Testis (tissue), 3 donors: ENCODE measurements around the gene TRIM72. TPM values are rescaled to one million over a fixed set of nuclear protein-coding genes. Genes with fewer than 3 reads are reported as not detected.
"Not testable (repeated sequence)": the region's sequence is repeated elsewhere in the genome, so short reads cannot be mapped to it uniquely, and the experiment has no call there.

Experiments used
- DNase-seq: peaks from one replicate; pipeline ENCODE4 v3.0.0-alpha.2; 2019
- H3K27ac ChIP-seq, 2 donors: fragments of 200-600 bp; sonication (generic); one replicate each; pipeline ENCODE4 v1.5.1; 2019
- H3K27me3 ChIP-seq: fragments of 200-600 bp; sonication (generic); one replicate; pipeline ENCODE4 v1.5.1; 2019
- H3K36me3 ChIP-seq: fragments of 200-600 bp; sonication (generic); one replicate; pipeline ENCODE4 v1.5.1; 2017; ENCODE audit warnings: low read depth; ENCODE audit errors: missing control alignments
- H3K4me1 ChIP-seq: fragments of 200-600 bp; sonication (generic); one replicate; pipeline ENCODE4 v1.5.1; 2019
- H3K4me3 ChIP-seq, 2 donors: fragments of 200-600 bp; sonication (generic); one replicate each; pipeline ENCODE4 v1.5.1; 2017 to 2019
- H3K9me3 ChIP-seq: fragments of 200-600 bp; sonication (generic); one replicate; pipeline ENCODE4 v1.5.1; 2017
- POLR2A ChIP-seq: fragments of 450-650 bp; IDR thresholded peaks from one replicate; pipeline ENCODE4 v1.6.1; 2017; ENCODE audit warnings: antibody characterized with exemption, mild to moderate bottlenecking, moderate library complexity
- WGBS, 2 donors: methylation state at CpG; one replicate each; pipeline ENCODE4 v1.1.5; 2018; 5-methylcytosine and 5-hydroxymethylcytosine counted together
- intact Hi-C: fragments of 100-400 bp; cut with DNase I; formaldehyde crosslinking; loops from one replicate; pipeline ENCODE4 v1.15.1; 2023; ENCODE audit warnings: low total_unique reads
- polyA plus RNA-seq: library from polyadenylated mRNA; stranded (reverse); fragments of 350-450 nt; fragmentation: Illumina TruSeq; extraction: RNeasy Lipid Tissue Mini Kit (QIAGEN cat#74804); gene quantifications from one replicate; pipeline ENCODE4 v1.2.3, GENCODE V29; 2014; ENCODE audit warnings: low read depth, low replicate concordance; ENCODE audit not compliant: insufficient read depth
- total RNA-seq, 2 donors: library from RNA; depleted of rRNA; stranded (reverse); fragments of >200 nt; gene quantifications; one replicate each; pipeline ENCODE4 v1.2.3, GENCODE V29; 2016
- TF ChIP-seq, protein P1 (sequence below), 3 experiments: fragments of 450-650 bp in 2 of 3; fragments of 200-600 bp in 1 of 3; sonication (generic) in 1 of 3; IDR thresholded peaks; one replicate each; pipeline ENCODE4 v1.5.1; 2016 to 2019; ENCODE audit warnings: antibody characterized with exemption in 3 of 3, mild to moderate bottlenecking in 2 of 3, moderate library complexity in 1 of 3

TRIM72 gene
- total and polyA plus RNA-seq, 3 donors from 2014 or later: 0.50 to 0.58 (median 0.55) TPM

DNA sequence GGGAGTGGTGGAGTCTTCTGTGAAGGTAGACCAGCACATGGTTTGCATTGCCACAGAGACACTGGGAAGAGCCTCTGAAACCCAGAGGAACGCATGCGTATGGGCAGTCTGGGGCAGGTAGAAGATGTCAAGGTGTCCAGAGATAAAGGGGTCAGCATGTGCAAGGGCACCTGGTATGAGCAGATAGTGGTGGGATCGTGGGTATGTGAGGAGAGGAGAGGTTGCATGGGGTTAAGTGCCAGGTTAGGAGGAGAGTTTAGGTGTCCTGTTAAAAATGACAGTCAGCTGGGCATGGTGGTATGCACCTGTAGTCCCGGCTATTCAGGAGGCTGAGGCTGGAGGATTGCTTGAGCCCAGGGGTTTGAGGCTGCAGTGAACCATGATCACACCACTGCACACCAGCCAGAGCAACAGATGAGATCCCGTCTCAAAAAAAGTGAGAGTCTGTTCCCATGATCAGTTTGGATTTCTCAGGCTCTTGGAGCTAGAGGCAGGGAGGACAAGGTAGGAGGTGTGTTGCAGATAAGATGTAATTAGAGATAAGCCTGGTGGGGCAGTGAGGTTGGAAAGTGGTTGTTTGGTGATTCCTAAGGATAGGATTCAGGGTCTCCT lies 14.4 kb upstream of the TRIM72 start:
- WGBS, 2 donors: 82% methylated on average over 5 of the region's 5 CpGs
- Histone ChIP-seq H3K27me3 (no peaks in the 10 kb centered on the region), H3K4me1 (peaks cover 14% of the 10 kb centered on the region), H3K4me3 (no peak overlapping the region), H3K27ac (no peak overlapping the region), H3K36me3 (no peaks in the 10 kb centered on the region), H3K9me3 (no peaks in the 10 kb centered on the region)
- TF ChIP-seq, protein P1, sequence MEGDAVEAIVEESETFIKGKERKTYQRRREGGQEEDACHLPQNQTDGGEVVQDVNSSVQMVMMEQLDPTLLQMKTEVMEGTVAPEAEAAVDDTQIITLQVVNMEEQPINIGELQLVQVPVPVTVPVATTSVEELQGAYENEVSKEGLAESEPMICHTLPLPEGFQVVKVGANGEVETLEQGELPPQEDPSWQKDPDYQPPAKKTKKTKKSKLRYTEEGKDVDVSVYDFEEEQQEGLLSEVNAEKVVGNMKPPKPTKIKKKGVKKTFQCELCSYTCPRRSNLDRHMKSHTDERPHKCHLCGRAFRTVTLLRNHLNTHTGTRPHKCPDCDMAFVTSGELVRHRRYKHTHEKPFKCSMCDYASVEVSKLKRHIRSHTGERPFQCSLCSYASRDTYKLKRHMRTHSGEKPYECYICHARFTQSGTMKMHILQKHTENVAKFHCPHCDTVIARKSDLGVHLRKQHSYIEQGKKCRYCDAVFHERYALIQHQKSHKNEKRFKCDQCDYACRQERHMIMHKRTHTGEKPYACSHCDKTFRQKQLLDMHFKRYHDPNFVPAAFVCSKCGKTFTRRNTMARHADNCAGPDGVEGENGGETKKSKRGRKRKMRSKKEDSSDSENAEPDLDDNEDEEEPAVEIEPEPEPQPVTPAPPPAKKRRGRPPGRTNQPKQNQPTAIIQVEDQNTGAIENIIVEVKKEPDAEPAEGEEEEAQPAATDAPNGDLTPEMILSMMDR (IDR thresholded peaks at IDR 0.05): no peak
- no peak for TF ChIP-seq POLR2A
- intact Hi-C loops: no loop called here
- no peak for DNase-seq

DNA sequence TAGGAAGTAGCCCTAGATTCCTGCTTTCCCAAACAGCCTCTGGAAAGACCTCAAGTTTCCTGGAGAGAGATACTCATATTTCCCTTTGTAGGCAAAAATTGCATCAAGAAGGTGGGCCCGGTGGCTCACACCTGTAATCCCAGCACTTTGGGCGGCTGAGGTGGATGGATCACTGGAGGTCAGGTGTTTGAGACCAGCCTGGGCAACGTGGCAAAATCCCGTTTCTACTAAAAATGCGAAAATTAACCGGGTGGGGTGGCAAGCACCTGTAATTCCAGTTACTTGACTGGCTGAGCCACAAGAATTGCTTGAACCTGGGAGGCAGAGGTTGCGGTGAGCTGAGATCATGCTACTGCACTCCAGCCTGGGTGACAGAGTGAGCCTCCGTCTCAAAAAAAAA lies 13.8 kb upstream of the TRIM72 start:
- WGBS, 2 donors: 81 to 84% methylated on average over 8 of the region's 8 CpGs
- H3K27me3 ChIP-seq, DNase-seq, H3K36me3 ChIP-seq, H3K27ac ChIP-seq, H3K4me3 ChIP-seq, H3K9me3 ChIP-seq, intact Hi-C loops: not testable (repeated sequence)
- H3K4me1 ChIP-seq: peaks cover 14% of the 10 kb centered on the region

DNA sequence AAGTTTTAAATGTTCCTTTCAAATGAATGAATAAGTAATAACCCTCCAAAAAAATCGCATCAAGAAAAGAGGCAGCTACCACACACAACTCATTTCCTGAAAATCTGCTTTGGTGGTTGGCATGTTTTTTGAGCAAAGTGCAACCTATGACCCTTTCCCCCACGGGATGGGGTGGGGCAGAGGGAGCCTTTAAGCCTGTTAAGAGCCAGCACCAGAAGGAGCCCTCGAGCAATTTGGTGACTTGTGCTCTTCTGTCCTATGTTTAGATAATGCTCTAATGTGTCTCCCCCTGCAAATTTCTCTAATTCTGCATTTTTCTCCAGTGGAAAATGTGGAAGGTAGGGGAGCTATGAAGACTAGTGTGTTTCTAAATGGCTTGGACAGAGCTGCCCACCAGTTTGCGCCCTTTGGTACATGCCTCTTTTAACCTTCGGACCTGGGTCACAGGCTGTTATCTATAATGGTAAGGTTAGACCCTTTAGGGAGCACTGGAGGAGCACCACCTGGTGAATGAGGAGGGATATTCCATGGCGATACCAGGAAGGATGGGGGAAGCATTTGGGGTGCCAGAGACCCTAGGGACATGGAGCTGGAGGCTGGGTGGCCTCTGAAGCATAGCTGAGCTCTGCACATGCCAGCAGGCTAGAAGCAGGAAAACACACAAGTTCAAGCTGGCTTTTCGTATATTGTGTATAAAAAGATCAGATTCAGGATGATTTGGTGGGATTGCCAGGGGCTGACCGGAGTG lies 12.9 kb upstream of the TRIM72 start:
- TF ChIP-seq POLR2A: no peak
- TF ChIP-seq, protein P1 (IDR thresholded peaks at IDR 0.05): no peak
- Histone ChIP-seq H3K9me3 (no peaks in the 10 kb centered on the region), H3K4me1 (peaks cover 14% of the 10 kb centered on the region), H3K36me3 (no peaks in the 10 kb centered on the region), H3K4me3 (no peak overlapping the region), H3K27me3 (no peaks in the 10 kb centered on the region), H3K27ac (no peak overlapping the region)
- 51 to 52% methylated on average over 8 of the region's 8 CpGs for WGBS, 2 donors
- intact Hi-C loops: no loop called here
- no peak for DNase-seq

DNA sequence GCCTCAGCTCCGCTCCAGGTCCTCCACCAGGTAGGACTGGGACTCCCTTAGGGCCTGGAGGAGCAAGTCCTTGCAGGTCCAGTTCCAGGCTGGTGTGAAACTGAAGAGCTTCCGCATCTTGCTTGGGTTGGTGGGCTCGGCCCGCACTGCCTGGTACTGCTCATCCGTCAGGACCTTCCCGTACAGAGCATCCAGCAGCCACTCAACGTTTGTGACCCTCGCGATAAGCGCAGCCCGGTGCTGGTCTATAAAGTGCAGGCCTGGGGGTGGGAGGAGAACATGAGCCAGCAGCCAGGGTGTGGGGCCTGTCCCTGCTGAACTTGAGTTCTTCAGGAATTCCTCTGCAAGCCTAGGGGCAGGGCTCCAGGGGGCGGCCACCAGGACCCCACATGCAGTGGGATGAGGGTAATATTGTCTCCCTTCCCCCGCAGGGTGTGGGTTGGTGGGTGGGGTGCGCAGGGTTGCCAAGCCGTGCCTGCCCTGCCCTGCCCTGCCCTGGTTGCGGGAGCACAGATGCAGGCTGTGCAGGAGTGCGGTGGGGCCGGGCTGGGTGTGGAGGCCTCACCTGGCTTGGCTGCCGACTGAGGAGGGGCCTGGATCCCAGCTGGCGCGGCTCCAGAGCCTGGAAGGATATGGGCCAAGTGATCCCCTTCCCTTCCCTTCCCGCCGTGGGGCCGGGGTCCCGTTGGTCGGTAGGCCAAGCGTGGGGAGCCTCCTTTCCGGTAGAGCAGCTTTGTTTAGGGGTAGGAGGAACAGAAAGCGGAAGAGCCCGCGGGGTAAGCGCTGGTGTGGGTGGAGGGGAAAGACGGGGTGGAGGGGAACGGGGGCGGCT lies 12.1 kb upstream of the TRIM72 start:
- peak overlapping the region; percentile 56 to 67 for H3K4me3 ChIP-seq
- DNase-seq: no peak
- WGBS, 2 donors: 0 to 14% methylated on average over 10 to 34 of the region's 35 CpGs
- H3K36me3 ChIP-seq: no peaks in the 10 kb centered on the region
- no peaks in the 10 kb centered on the region for H3K9me3 ChIP-seq
- H3K27ac ChIP-seq: peak overlapping the region in 1 of 2 donors; percentile 69
- TF ChIP-seq POLR2A: no peak
- TF ChIP-seq, protein P1 (IDR thresholded peaks at IDR 0.05): no peak
- intact Hi-C loops: no loop called here
- H3K4me1 ChIP-seq: peaks cover 17% of the 10 kb centered on the region
- no peaks in the 10 kb centered on the region for H3K27me3 ChIP-seq
